ENCODE results near the gene GRK3.

GRK3 gene

DNA sequence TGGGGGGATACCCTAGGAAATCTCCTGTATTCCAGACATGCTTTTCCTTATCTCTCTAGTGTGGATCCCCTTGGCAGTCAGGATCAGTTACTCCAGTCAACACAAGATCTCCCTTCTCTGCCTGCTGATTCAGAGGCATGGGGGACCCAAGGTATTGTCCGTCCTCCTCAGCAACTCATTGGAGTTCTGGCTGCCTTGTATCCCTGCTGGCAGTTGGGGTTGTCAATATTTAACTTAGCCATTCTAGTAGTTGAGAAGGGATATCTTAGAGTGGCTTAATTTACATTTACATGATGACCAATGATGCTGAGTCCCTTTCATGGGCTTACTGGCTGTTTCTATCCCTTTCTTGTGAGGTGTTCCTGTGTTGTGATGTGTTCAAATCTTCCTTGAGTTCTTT is 74.2 kb downstream of the GRK3 start:
- Histone ChIP-seq H4K20me1 (ENCODE audit: insufficient read depth, low read length) (no peaks in the 10 kb centered on the region), H3K4me1 (ENCODE audit: insufficient read depth, low read length, severe bottlenecking) (no peaks in the 10 kb centered on the region), H3K4me2 (ENCODE audit: low read length) (no peak overlapping the region), H3K36me3 (ENCODE audit: insufficient read depth, low read length) (no peaks in the 10 kb centered on the region), H3K27ac (ENCODE audit: low read depth, low read length, poor library complexity, severe bottlenecking) (no peak overlapping the region), H3K9me3 (ENCODE audit: low read length) (no peaks in the 10 kb centered on the region), H3K9me2 (ENCODE audit: low read depth, low read length) (no peaks in the 10 kb centered on the region), H2AFZ (ENCODE audit: low read length) (no peak overlapping the region), H3K27me3 (ENCODE audit: insufficient read depth, low read length) (no peaks in the 10 kb centered on the region), H3K4me3 (ENCODE audit: low read depth, low read length, poor library complexity, severe bottlenecking) (no peak overlapping the region), H3F3A (ENCODE audit: insufficient read depth, low read length) (no peaks in the 10 kb centered on the region), H3K79me2 (ENCODE audit: insufficient read depth, low read length) (no peaks in the 10 kb centered on the region), H3K9ac (ENCODE audit: low read length) (no peak overlapping the region)
- no peak for TF ChIP-seq EZH2 (IDR thresholded peaks at IDR 0.05; ENCODE audit: borderline replicate concordance, low read length)
- TF ChIP-seq, protein P1, sequence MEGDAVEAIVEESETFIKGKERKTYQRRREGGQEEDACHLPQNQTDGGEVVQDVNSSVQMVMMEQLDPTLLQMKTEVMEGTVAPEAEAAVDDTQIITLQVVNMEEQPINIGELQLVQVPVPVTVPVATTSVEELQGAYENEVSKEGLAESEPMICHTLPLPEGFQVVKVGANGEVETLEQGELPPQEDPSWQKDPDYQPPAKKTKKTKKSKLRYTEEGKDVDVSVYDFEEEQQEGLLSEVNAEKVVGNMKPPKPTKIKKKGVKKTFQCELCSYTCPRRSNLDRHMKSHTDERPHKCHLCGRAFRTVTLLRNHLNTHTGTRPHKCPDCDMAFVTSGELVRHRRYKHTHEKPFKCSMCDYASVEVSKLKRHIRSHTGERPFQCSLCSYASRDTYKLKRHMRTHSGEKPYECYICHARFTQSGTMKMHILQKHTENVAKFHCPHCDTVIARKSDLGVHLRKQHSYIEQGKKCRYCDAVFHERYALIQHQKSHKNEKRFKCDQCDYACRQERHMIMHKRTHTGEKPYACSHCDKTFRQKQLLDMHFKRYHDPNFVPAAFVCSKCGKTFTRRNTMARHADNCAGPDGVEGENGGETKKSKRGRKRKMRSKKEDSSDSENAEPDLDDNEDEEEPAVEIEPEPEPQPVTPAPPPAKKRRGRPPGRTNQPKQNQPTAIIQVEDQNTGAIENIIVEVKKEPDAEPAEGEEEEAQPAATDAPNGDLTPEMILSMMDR (IDR thresholded peaks at IDR 0.05; ENCODE audit: low read length) = no peak

DNA sequence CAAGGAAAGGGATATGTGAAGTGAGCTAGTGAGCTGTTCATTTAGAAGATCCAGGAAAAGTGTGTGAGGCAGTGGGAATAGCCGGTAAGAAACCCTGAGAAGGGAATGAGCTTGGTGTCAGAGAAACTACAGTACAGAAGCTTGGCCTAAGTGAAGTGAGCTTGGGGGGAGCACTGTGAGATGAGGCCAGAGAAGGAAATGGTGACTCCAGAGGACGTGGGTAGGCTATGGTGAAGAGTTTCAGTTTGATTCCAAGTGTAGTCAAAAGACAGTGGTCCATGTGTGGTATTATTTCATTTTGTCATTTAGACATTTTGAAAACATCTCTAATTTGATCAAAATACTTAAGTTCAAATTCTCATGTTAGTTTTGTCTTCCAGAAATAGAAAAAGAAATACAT is 77.2 kb downstream of the GRK3 start:
- no peak overlapping the region for H3K4me2 ChIP-seq (ENCODE audit: low read length)
- H2AFZ ChIP-seq (ENCODE audit: low read length) = no peak overlapping the region
- H3K4me1 ChIP-seq (ENCODE audit: insufficient read depth, low read length, severe bottlenecking) = no peaks in the 10 kb centered on the region
- no peaks in the 10 kb centered on the region for H3K9me3 ChIP-seq (ENCODE audit: low read length)
- H3K9me2 ChIP-seq (ENCODE audit: low read depth, low read length) = no peaks in the 10 kb centered on the region
- no peak for TF ChIP-seq EZH2 (IDR thresholded peaks at IDR 0.05; ENCODE audit: borderline replicate concordance, low read length)
- TF ChIP-seq, protein P1 (IDR thresholded peaks at IDR 0.05; ENCODE audit: low read length) = no peak
- H3K36me3 ChIP-seq (ENCODE audit: insufficient read depth, low read length) = no peaks in the 10 kb centered on the region
- no peaks in the 10 kb centered on the region for H4K20me1 ChIP-seq (ENCODE audit: insufficient read depth, low read length)
- no peak overlapping the region for H3K27ac ChIP-seq (ENCODE audit: low read depth, low read length, poor library complexity, severe bottlenecking)
- no peak overlapping the region for H3K9ac ChIP-seq (ENCODE audit: low read length)
- H3K79me2 ChIP-seq (ENCODE audit: insufficient read depth, low read length) = no peaks in the 10 kb centered on the region
- H3K27me3 ChIP-seq (ENCODE audit: insufficient read depth, low read length) = no peaks in the 10 kb centered on the region
- H3F3A ChIP-seq (ENCODE audit: insufficient read depth, low read length) = no peaks in the 10 kb centered on the region
- H3K4me3 ChIP-seq (ENCODE audit: low read depth, low read length, poor library complexity, severe bottlenecking) = no peak overlapping the region

DNA sequence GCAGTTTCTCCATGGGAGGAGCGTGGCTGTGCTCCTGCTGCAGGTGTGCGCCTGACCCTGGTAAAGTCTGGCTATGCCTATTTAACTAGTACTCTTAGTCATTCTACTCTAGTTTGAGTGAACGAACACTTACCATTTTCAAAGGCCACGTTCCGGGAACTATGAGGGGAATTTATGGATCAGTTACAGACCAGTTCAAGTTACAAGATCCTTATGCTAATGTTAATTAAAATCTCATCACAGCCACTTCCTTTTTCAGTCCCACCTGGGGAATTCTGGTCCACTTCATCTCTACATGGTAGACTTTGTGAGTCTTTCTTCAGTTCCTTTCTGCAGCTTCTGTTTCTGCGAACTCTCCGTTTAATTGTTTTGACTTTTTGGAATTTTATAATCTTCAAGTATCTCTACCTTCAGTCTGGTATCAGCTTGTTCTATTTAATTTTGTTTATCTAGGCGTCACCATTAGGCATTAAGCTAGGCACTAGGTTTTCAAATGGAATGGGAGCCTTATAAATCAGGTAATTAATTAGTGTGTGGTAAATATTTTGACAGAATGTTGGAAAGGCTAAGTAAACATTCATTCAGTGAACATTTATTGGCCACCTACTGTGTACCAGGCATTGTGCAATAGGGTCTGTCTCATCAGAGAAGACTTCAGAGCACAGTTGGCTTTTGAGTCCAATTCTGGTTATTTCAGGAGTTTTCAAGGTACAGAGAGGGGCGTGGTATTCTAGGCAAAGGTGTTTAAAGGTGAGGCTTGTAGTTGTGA is 78.9 kb downstream of the GRK3 start:
- Histone ChIP-seq H3K27me3 (ENCODE audit: insufficient read depth, low read length) (no peaks in the 10 kb centered on the region), H4K20me1 (ENCODE audit: insufficient read depth, low read length) (no peaks in the 10 kb centered on the region), H3K79me2 (ENCODE audit: insufficient read depth, low read length) (no peaks in the 10 kb centered on the region), H3K27ac (ENCODE audit: low read depth, low read length, poor library complexity, severe bottlenecking) (no peak overlapping the region), H3K36me3 (ENCODE audit: insufficient read depth, low read length) (no peaks in the 10 kb centered on the region), H3K4me2 (ENCODE audit: low read length) (no peak overlapping the region), H3K9me2 (ENCODE audit: low read depth, low read length) (no peaks in the 10 kb centered on the region), H3F3A (ENCODE audit: insufficient read depth, low read length) (no peaks in the 10 kb centered on the region), H3K4me3 (ENCODE audit: low read depth, low read length, poor library complexity, severe bottlenecking) (no peak overlapping the region), H3K4me1 (ENCODE audit: insufficient read depth, low read length, severe bottlenecking) (no peaks in the 10 kb centered on the region), H3K9ac (ENCODE audit: low read length) (no peak overlapping the region), H2AFZ (ENCODE audit: low read length) (no peak overlapping the region), H3K9me3 (ENCODE audit: low read length) (no peaks in the 10 kb centered on the region)
- no peak for TF ChIP-seq EZH2 (IDR thresholded peaks at IDR 0.05; ENCODE audit: borderline replicate concordance, low read length)
- TF ChIP-seq, protein P1 (IDR thresholded peaks at IDR 0.05; ENCODE audit: low read length) = no peak
